GM21360 (cell line): Measurements from ENCODE around the gene KDM2B.

Experiments used
- ATAC-seq: cut with Tn5 transposase; IDR thresholded peaks from one replicate; pipeline ENCODE4 v1.9.1; 2021; ENCODE audit warnings: mild to moderate bottlenecking, moderate library complexity; ENCODE audit not compliant: unreplicated experiment

The KDM2B gene

GRCh38 chr12:121580959-121581685, at the start of gene KDM2B:
Gene KDM2B (minus strand): TSS chr12:121581023. CDS start chr12:121580911, 112 bp downstream.
- ATAC-seq, result no peak

- no peak for ATAC-seq
Measured at GRCh38 chr12:121628536-121628935, 47.7 kb upstream of the KDM2B start.

- ATAC-seq, result no peak
Measured at GRCh38 chr12:121628037-121628436, 47.2 kb upstream of the KDM2B start.

- peak; percentile 25 for ATAC-seq
Measured at GRCh38 chr12:121626853-121627640, 46.2 kb upstream of the KDM2B start.

- ATAC-seq, result peak; percentile 68
Measured at GRCh38 chr12:121626087-121626852, 45.4 kb upstream of the KDM2B start, which contains the start of gene ORAI1. Gene ORAI1 (plus strand): TSS chr12:121626530.

- ATAC-seq, result no peak
Measured at GRCh38 chr12:121620333-121620891, 39.6 kb upstream of the KDM2B start.

GRCh38 chr12:121618659-121619233, 37.9 kb upstream of the KDM2B start:
- ATAC-seq, result no peak

- no peak for ATAC-seq
Measured at GRCh38 chr12:121614872-121615467, 34.1 kb upstream of the KDM2B start.

GRCh38 chr12:121613462-121613861, 32.6 kb upstream of the KDM2B start:
- ATAC-seq, result no peak

GRCh38 chr12:121611306-121611705, 30.5 kb upstream of the KDM2B start:
- no peak for ATAC-seq

GRCh38 chr12:121610239-121611149, 29.7 kb upstream of the KDM2B start:
- no peak for ATAC-seq

GRCh38 chr12:121608301-121608700, 27.5 kb upstream of the KDM2B start:
- ATAC-seq, result no peak

- no peak for ATAC-seq
Measured at GRCh38 chr12:121603581-121603980, 22.8 kb upstream of the KDM2B start.

- ATAC-seq, result no peak
Measured at GRCh38 chr12:121602766-121603165, 21.9 kb upstream of the KDM2B start.

GRCh38 chr12:121600702-121601336, 20.0 kb upstream of the KDM2B start:
- no peak for ATAC-seq

GRCh38 chr12:121596526-121596925, 15.7 kb upstream of the KDM2B start:
- no peak for ATAC-seq

GRCh38 chr12:121595520-121595919, 14.7 kb upstream of the KDM2B start:
- ATAC-seq, result no peak

GRCh38 chr12:121592320-121592719, 11.5 kb upstream of the KDM2B start:
- ATAC-seq, result no peak
